WTC11 (cell line): Measurements from ENCODE around the gene TRMU. TPM values are rescaled to one million over a fixed set of nuclear protein-coding genes. Genes with fewer than 3 reads are reported as not detected.

Experiments used
- ATAC-seq: fragments of 200-7000 bp; cut with Tn5 transposase; 2 replicates; pipeline ENCODE4 v1.10.0; 2021; ENCODE audit warnings: mild to moderate bottlenecking, moderate library complexity
- CTCF ChIA-PET: fragments of 300-600 bp; sonication (Branson Sonifier 250); formaldehyde crosslinking; loops from one replicate; lab custom pipeline; 2021; ENCODE audit warnings: antibody characterized with exemption; lab: Charles Lee
- POLR2A ChIA-PET: fragments of 350-600 bp; sonication (Branson Sonifier 250); formaldehyde crosslinking; loops from one replicate; lab custom pipeline; 2021; ENCODE audit warnings: antibody characterized with exemption; lab: Charles Lee
- DNase-seq: peaks from one replicate; pipeline ENCODE4 v3.0.0; 2021; ENCODE audit warnings: low spot score
- H3K27ac Mint-ChIP-seq: 2 replicates; pipeline ENCODE4 v1.8.0; 2021; ENCODE audit warnings: mixed read lengths
- H3K27me3 Mint-ChIP-seq: 2 replicates; pipeline ENCODE4 v1.8.0; 2021; ENCODE audit warnings: low read depth, mild to moderate bottlenecking, moderate library complexity, mixed read lengths
- H3K36me3 Mint-ChIP-seq: 2 replicates; pipeline ENCODE4 v1.8.0; 2021; ENCODE audit warnings: mixed read lengths
- H3K4me1 Mint-ChIP-seq: 2 replicates; pipeline ENCODE4 v1.8.0; 2022; ENCODE audit warnings: mixed read lengths
- H3K4me3 Mint-ChIP-seq: 2 replicates; pipeline ENCODE4 v1.8.0; 2021; ENCODE audit warnings: mild to moderate bottlenecking, moderate library complexity, mixed read lengths
- H3K9me3 Mint-ChIP-seq: 2 replicates; pipeline ENCODE4 v1.8.0; 2021; ENCODE audit warnings: mixed read lengths
- CBFB ChIP-seq: sonication (generic); formaldehyde crosslinking; IDR thresholded peaks from 2 replicates; pipeline ENCODE4 v1.8.1; 2022; ENCODE audit warnings: mild to moderate bottlenecking, low read depth, missing genetic modification reagents
- FOXJ3 ChIP-seq: sonication (generic); formaldehyde crosslinking; IDR thresholded peaks from 2 replicates; pipeline ENCODE4 v1.9.0; 2021; ENCODE audit warnings: missing genetic modification reagents, mild to moderate bottlenecking, borderline replicate concordance
- FOXK1 ChIP-seq: sonication (generic); formaldehyde crosslinking; IDR thresholded peaks from 2 replicates; pipeline ENCODE4 v1.8.0; 2022; ENCODE audit warnings: mild to moderate bottlenecking, moderate library complexity, missing genetic modification reagents
- HMGA2 ChIP-seq: fragments of 250-450 bp; sonication (Bioruptor Pico); IDR thresholded peaks from 2 replicates; pipeline ENCODE4 v1.4.0; 2021; ENCODE audit warnings: mild to moderate bottlenecking, moderate library complexity
- JAZF1 ChIP-seq: fragments of 250-450 bp; sonication (Bioruptor Pico); IDR thresholded peaks from 2 replicates; pipeline ENCODE4 v1.9.0; 2021; ENCODE audit warnings: moderate library complexity, mild to moderate bottlenecking, inconsistent platforms
- JUN ChIP-seq: sonication (generic); formaldehyde crosslinking; IDR thresholded peaks from 2 replicates; pipeline ENCODE4 v1.8.0; 2023; ENCODE audit warnings: mild to moderate bottlenecking, missing genetic modification reagents
- KAT7 ChIP-seq: sonication (generic); formaldehyde crosslinking; IDR thresholded peaks from 2 replicates; pipeline ENCODE4 v1.8.1; 2023; ENCODE audit warnings: missing genetic modification reagents, mild to moderate bottlenecking, borderline replicate concordance
- NR3C1 ChIP-seq: sonication (generic); formaldehyde crosslinking; conservative IDR thresholded peaks from 2 replicates; pipeline ENCODE4 v1.8.1; 2023; ENCODE audit warnings: low read depth, mild to moderate bottlenecking, missing genetic modification reagents
- PRRX2 ChIP-seq: fragments of 250-450 bp; sonication (Bioruptor Pico); IDR thresholded peaks from 2 replicates; pipeline ENCODE4 v1.8.0; 2021; ENCODE audit warnings: mild to moderate bottlenecking
- TEAD1 ChIP-seq: sonication (generic); formaldehyde crosslinking; IDR thresholded peaks from 2 replicates; pipeline ENCODE4 v1.8.0; 2022; ENCODE audit warnings: mild to moderate bottlenecking, missing genetic modification reagents
- ZBTB21 ChIP-seq: sonication (generic); formaldehyde crosslinking; IDR thresholded peaks from 2 replicates; pipeline ENCODE4 v1.8.1; 2023; ENCODE audit warnings: mild to moderate bottlenecking, missing genetic modification reagents, borderline replicate concordance
- ZNF232 ChIP-seq: sonication (generic); formaldehyde crosslinking; IDR thresholded peaks from 2 replicates; pipeline ENCODE4 v1.8.0; 2022; ENCODE audit warnings: mild to moderate bottlenecking, missing genetic modification reagents
- ZNF263 ChIP-seq: sonication (generic); formaldehyde crosslinking; IDR thresholded peaks from 2 replicates; pipeline ENCODE4 v1.8.1; 2022; ENCODE audit warnings: low read depth, mild to moderate bottlenecking, moderate library complexity, missing genetic modification reagents
- total RNA-seq: library from RNA; stranded (reverse); gene quantifications from 3 replicates; pipeline ENCODE4 v1.2.3, GENCODE V29; 2021
- TF ChIP-seq, protein P1 (sequence below): sonication (generic); formaldehyde crosslinking; IDR thresholded peaks from 2 replicates; pipeline ENCODE4 v1.8.1; 2023; ENCODE audit warnings: mild to moderate bottlenecking, missing genetic modification reagents, moderate library complexity
- TF ChIP-seq, protein P2 (sequence below): fragments of 250-450 bp; sonication (Bioruptor Pico); IDR thresholded peaks from 2 replicates; pipeline ENCODE4 v2.1.2; 2022; ENCODE audit warnings: mild to moderate bottlenecking, moderate library complexity
- TF ChIP-seq, protein P3 (sequence below): sonication (generic); formaldehyde crosslinking; IDR thresholded peaks from 2 replicates; pipeline ENCODE4 v1.8.0; 2022; ENCODE audit warnings: mild to moderate bottlenecking, missing genetic modification reagents
- TF ChIP-seq, protein P4 (sequence below): fragments of 250-450 bp; sonication (Bioruptor Pico); IDR thresholded peaks from 2 replicates; pipeline ENCODE4 v1.9.0; 2021; ENCODE audit warnings: mild to moderate bottlenecking
- TF ChIP-seq, protein P5 (sequence below): sonication (generic); formaldehyde crosslinking; IDR thresholded peaks from 2 replicates; pipeline ENCODE4 v1.8.1; 2023; ENCODE audit warnings: mild to moderate bottlenecking, moderate library complexity, missing genetic modification reagents

Gene TRMU
- total RNA-seq, 1 experiment from 2014 or later = 103 TPM

DNA sequence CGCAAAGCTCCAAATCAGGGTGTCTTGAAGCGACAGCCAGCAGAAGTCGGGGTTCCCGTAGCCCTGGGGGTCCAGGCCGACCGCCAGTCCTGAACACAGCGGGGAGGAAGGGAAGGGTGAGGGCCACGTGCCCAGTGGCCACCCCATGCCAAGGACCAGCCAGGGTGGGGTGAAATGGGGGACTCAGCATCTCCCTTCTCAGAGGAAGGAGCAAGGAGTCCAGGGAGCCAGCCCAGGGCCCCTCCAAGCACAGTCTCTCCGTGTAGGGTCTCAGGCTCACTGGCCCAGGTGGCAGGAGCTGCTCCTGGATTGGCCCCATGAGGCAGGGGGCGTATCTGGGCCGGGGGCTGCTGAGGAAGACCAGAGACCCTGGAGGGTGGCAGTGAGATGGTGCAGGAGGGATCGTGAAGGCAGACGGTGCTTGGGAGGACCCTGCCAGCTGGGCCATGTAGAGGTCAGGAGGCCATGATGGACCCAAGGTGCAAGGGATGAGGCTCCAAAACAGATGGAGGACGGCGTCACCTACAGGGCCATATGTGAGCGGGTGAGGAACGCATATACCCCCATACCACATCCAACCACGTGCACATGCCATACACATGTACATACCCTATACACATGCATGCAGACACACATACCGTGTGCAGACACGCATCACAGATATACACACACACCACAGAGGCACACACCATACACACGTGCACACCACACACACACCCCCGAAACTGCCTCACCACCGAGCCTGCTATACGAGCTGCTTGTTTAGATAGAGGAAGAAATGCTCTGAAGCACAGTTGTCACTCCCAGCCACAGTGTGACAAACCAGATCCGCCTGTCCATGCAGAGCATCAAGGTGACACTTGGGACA, 34.4 kb downstream of the TRMU start:
- ATAC-seq (no peak), DNase-seq (no peak)
- H3K27ac Mint-ChIP-seq = no peak overlapping the region
- ChIA-PET POLR2A (no interaction called here), CTCF (interaction anchor here (0.6 to 4.4 kb wide), 3 partner anchors 15 to 172 kb away, joined by 3 to 156 read pairs (median 3); no protein-coding TSS in a partner anchor)
- no peak overlapping the region for H3K4me3 Mint-ChIP-seq
- H3K36me3 Mint-ChIP-seq = no peaks in the 10 kb centered on the region
- H3K27me3 Mint-ChIP-seq = no peaks in the 10 kb centered on the region
- H3K9me3 Mint-ChIP-seq = no peaks in the 10 kb centered on the region
- H3K4me1 Mint-ChIP-seq = peaks cover 6% of the 10 kb centered on the region; the same call in 1 of the 2 replicates
- TF ChIP-seq NR3C1 (CRISPR knock-in tag) = no peak
- TF ChIP-seq KAT7 (CRISPR knock-in tag) = no peak
- TF ChIP-seq, protein P1, sequence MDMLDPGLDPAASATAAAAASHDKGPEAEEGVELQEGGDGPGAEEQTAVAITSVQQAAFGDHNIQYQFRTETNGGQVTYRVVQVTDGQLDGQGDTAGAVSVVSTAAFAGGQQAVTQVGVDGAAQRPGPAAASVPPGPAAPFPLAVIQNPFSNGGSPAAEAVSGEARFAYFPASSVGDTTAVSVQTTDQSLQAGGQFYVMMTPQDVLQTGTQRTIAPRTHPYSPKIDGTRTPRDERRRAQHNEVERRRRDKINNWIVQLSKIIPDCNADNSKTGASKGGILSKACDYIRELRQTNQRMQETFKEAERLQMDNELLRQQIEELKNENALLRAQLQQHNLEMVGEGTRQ = no peak

DNA sequence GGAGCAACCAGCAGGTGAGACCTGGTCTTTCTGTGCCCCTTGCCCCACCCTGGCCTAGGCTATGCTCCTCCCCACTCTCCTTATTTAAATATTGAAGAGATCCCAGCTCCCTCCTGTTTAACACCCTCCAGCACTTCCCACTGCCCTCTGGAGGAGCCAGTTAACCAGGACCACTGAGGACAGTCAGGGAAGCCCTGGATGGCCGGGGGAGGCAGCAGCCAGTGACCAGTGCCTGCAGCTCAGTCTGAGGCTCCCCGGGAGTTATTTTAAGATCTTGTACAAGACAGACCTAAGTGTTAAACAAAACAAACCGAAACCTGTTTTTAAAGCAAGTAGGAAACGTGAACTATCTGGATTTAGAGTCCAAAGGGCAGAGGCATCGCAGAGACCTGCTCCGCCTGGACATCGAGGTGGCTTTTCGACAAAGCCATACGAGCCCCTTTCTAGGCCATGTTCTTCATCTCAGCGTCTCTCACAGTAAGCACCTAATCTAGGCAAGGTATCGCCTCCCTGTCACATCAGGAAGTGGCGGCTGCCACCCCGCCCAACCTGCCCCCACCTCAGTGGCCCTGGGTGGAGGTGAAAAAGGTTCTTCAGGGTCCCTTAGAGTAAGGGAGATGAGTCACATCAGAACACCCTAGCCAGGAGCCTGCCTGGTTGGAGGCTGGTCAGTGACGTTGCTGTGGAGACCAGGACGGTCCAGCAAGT, 35.2 kb downstream of the TRMU start:
- no peak for TF ChIP-seq ZNF263 (CRISPR knock-in tag)
- TF ChIP-seq, protein P2, sequence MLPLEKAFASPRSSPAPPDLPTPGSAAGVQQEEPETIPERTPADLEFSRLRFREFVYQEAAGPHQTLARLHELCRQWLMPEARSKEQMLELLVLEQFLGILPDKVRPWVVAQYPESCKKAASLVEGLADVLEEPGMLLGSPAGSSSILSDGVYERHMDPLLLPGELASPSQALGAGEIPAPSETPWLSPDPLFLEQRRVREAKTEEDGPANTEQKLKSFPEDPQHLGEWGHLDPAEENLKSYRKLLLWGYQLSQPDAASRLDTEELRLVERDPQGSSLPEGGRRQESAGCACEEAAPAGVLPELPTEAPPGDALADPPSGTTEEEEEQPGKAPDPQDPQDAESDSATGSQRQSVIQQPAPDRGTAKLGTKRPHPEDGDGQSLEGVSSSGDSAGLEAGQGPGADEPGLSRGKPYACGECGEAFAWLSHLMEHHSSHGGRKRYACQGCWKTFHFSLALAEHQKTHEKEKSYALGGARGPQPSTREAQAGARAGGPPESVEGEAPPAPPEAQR (CRISPR knock-in tag) = no peak
- no peak for TF ChIP-seq KAT7 (CRISPR knock-in tag)
- TF ChIP-seq, protein P1 = no peak
- TF ChIP-seq, protein P3, sequence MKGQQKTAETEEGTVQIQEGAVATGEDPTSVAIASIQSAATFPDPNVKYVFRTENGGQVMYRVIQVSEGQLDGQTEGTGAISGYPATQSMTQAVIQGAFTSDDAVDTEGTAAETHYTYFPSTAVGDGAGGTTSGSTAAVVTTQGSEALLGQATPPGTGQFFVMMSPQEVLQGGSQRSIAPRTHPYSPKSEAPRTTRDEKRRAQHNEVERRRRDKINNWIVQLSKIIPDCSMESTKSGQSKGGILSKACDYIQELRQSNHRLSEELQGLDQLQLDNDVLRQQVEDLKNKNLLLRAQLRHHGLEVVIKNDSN (CRISPR knock-in tag) = no peak
- TF ChIP-seq HMGA2 (CRISPR knock-in tag) = no peak
- TF ChIP-seq FOXJ3 (CRISPR knock-in tag) = no peak
- no peak for TF ChIP-seq JUN (CRISPR knock-in tag)
- TF ChIP-seq, protein P4, sequence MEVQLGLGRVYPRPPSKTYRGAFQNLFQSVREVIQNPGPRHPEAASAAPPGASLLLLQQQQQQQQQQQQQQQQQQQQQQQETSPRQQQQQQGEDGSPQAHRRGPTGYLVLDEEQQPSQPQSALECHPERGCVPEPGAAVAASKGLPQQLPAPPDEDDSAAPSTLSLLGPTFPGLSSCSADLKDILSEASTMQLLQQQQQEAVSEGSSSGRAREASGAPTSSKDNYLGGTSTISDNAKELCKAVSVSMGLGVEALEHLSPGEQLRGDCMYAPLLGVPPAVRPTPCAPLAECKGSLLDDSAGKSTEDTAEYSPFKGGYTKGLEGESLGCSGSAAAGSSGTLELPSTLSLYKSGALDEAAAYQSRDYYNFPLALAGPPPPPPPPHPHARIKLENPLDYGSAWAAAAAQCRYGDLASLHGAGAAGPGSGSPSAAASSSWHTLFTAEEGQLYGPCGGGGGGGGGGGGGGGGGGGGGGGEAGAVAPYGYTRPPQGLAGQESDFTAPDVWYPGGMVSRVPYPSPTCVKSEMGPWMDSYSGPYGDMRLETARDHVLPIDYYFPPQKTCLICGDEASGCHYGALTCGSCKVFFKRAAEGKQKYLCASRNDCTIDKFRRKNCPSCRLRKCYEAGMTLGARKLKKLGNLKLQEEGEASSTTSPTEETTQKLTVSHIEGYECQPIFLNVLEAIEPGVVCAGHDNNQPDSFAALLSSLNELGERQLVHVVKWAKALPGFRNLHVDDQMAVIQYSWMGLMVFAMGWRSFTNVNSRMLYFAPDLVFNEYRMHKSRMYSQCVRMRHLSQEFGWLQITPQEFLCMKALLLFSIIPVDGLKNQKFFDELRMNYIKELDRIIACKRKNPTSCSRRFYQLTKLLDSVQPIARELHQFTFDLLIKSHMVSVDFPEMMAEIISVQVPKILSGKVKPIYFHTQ = no peak
- TF ChIP-seq ZBTB21 (CRISPR knock-in tag) = no peak
- TF ChIP-seq CBFB (CRISPR knock-in tag) = no peak
- TF ChIP-seq FOXK1 = no peak
- TF ChIP-seq TEAD1 (CRISPR knock-in tag) = no peak
- no peak for TF ChIP-seq NR3C1 (CRISPR knock-in tag)
- no peak for TF ChIP-seq ZNF232
- TF ChIP-seq PRRX2 = no peak
- TF ChIP-seq JAZF1 (CRISPR knock-in tag) = no peak
- TF ChIP-seq, protein P5, sequence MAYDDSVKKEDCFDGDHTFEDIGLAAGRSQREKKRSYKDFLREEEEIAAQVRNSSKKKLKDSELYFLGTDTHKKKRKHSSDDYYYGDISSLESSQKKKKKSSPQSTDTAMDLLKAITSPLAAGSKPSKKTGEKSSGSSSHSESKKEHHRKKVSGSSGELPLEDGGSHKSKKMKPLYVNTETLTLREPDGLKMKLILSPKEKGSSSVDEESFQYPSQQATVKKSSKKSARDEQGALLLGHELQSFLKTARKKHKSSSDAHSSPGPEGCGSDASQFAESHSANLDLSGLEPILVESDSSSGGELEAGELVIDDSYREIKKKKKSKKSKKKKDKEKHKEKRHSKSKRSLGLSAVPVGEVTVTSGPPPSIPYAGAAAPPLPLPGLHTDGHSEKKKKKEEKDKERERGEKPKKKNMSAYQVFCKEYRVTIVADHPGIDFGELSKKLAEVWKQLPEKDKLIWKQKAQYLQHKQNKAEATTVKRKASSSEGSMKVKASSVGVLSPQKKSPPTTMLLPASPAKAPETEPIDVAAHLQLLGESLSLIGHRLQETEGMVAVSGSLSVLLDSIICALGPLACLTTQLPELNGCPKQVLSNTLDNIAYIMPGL (CRISPR knock-in tag) = no peak
- H3K36me3 Mint-ChIP-seq = peaks cover 5% of the 10 kb centered on the region
- H3K4me3 Mint-ChIP-seq = no peak overlapping the region
- peak; percentile 12; the same call in 1 of the 2 replicates for ATAC-seq
- CTCF ChIA-PET = interaction anchor here (0.6 kb wide), 1 partner anchor 134 kb away, joined by 3 read pairs; no protein-coding TSS in a partner anchor
- H3K27ac Mint-ChIP-seq = no peak overlapping the region; the same call in 1 of the 2 replicates
- peaks cover 6% of the 10 kb centered on the region; the same call in 1 of the 2 replicates for H3K4me1 Mint-ChIP-seq
- POLR2A ChIA-PET = no interaction called here
- no peaks in the 10 kb centered on the region for H3K27me3 Mint-ChIP-seq
- peaks cover under 1% of the 10 kb centered on the region for H3K9me3 Mint-ChIP-seq
- no peak for DNase-seq
